ENCODE results near the gene STUM. TPM values are rescaled to one million over a fixed set of nuclear protein-coding genes. Genes with fewer than 3 reads are reported as not detected.

Gene STUM
- total RNA-seq, 2 donors from 2014 or later: 1.0 to 3.2 TPM

- Histone ChIP-seq H3K27ac (no peak overlapping the region), H3K36me3 (no peaks in the 10 kb centered on the region), H3K9me3 (no peaks in the 10 kb centered on the region), H3K27me3 (no peaks in the 10 kb centered on the region), H3K9ac (ENCODE audit: low read depth in 2 of 2, low read length in 2 of 2) (no peak overlapping the region), H3K4me3 (no peak overlapping the region), H3K4me1 (peaks cover 8% of the 10 kb centered on the region)
- intact Hi-C loops (cut with DNase I): loop anchor here (2.0 to 10.0 kb wide), 2 partner anchors 101 to 195 kb away; partner anchors contain the start of gene ITPKB
- no peak for DNase-seq
- no peak for TF ChIP-seq CTCF (IDR thresholded peaks at IDR 0.05)
Observed at GRCh38 chr1:226633541-226634165, 85.1 kb downstream of the STUM start.

- Histone ChIP-seq H3K4me1 (peaks cover 8% of the 10 kb centered on the region), H3K4me3 (no peak overlapping the region), H3K9me3 (no peaks in the 10 kb centered on the region), H3K27me3 (no peaks in the 10 kb centered on the region), H3K36me3 (no peaks in the 10 kb centered on the region), H3K9ac (ENCODE audit: low read depth in 2 of 2, low read length in 2 of 2) (no peak overlapping the region), H3K27ac (no peak overlapping the region)
- TF ChIP-seq CTCF (IDR thresholded peaks at IDR 0.05): peak; percentile 87
- DNase-seq: peak; percentile 81
- intact Hi-C loops (cut with DNase I): loop anchor here (2.0 to 10.0 kb wide), 2 partner anchors 101 to 195 kb away; partner anchors contain the start of gene ITPKB
Observed at GRCh38 chr1:226634166-226634588, 85.6 kb downstream of the STUM start.

GRCh38 chr1:226634611-226635246 is 86.2 kb downstream of the STUM start:
- no peaks in the 10 kb centered on the region for H3K9me3 ChIP-seq
- H3K36me3 ChIP-seq: no peaks in the 10 kb centered on the region
- intact Hi-C loops (cut with DNase I): loop anchor here (2.0 to 10.0 kb wide), 2 partner anchors 100 to 194 kb away; partner anchors contain the start of gene ITPKB
- no peaks in the 10 kb centered on the region for H3K27me3 ChIP-seq
- TF ChIP-seq CTCF (IDR thresholded peaks at IDR 0.05): no peak
- no peak overlapping the region for H3K27ac ChIP-seq
- peaks cover 8% of the 10 kb centered on the region for H3K4me1 ChIP-seq
- no peak overlapping the region for H3K9ac ChIP-seq (ENCODE audit: low read depth in 2 of 2, low read length in 2 of 2)
- H3K4me3 ChIP-seq: no peak overlapping the region
- DNase-seq: no peak

GRCh38 chr1:226635456-226635941 is 86.9 kb downstream of the STUM start:
- Histone ChIP-seq H3K4me1 (peaks cover 8% of the 10 kb centered on the region), H3K9me3 (no peaks in the 10 kb centered on the region), H3K36me3 (no peaks in the 10 kb centered on the region), H3K27ac (no peak overlapping the region), H3K4me3 (no peak overlapping the region), H3K27me3 (no peaks in the 10 kb centered on the region), H3K9ac (ENCODE audit: low read depth in 2 of 2, low read length in 2 of 2) (no peak overlapping the region)
- intact Hi-C loops (cut with DNase I): loop anchor here (2.0 to 10.0 kb wide), 2 partner anchors 99 to 193 kb away; partner anchors contain the start of gene ITPKB
- no peak for TF ChIP-seq CTCF (IDR thresholded peaks at IDR 0.05)
- DNase-seq: no peak

GRCh38 chr1:226636847-226637096 is 88.2 kb downstream of the STUM start:
- H3K4me3 ChIP-seq: no peak overlapping the region
- peaks cover 2% of the 10 kb centered on the region for H3K36me3 ChIP-seq
- peaks cover 8% of the 10 kb centered on the region for H3K4me1 ChIP-seq
- intact Hi-C loops (cut with DNase I): loop anchor here (10.0 kb wide), 1 partner anchor 98 kb away; the partner anchor contains the start of gene ITPKB
- no peak for DNase-seq
- no peak overlapping the region for H3K27ac ChIP-seq
- no peak overlapping the region for H3K9ac ChIP-seq (ENCODE audit: low read depth in 2 of 2, low read length in 2 of 2)
- no peaks in the 10 kb centered on the region for H3K27me3 ChIP-seq
- no peaks in the 10 kb centered on the region for H3K9me3 ChIP-seq
- TF ChIP-seq CTCF (IDR thresholded peaks at IDR 0.05): no peak
